SIG-M5 (cell line): ENCODE measurements around the gene RFX2.
"Not testable (repeated sequence)": the region's sequence is repeated elsewhere in the genome, so short reads cannot be mapped to it uniquely, and the experiment has no call there.

ENCODE experiments used
- DNase-seq: peaks from one replicate; lab custom pipeline; 2025; lab: John Stamatoyannopoulos, UW

Gene RFX2

GRCh38 chr19:6074709-6075403, 35.4 kb downstream of the RFX2 start:
- DNase-seq = no peak

- DNase-seq = no peak
Observed at GRCh38 chr19:6073858-6074708, 36.2 kb downstream of the RFX2 start.

GRCh38 chr19:6073233-6073632, 37.1 kb downstream of the RFX2 start:
- DNase-seq = not testable (repeated sequence)

- DNase-seq = no peak
Observed at GRCh38 chr19:6071875-6072274, 38.4 kb downstream of the RFX2 start.

- no peak for DNase-seq
Observed at GRCh38 chr19:6070720-6071485, 39.4 kb downstream of the RFX2 start.

GRCh38 chr19:6070207-6070681, 40.1 kb downstream of the RFX2 start:
- DNase-seq = no peak

GRCh38 chr19:6069268-6069791, 41.0 kb downstream of the RFX2 start:
- DNase-seq = no peak

GRCh38 chr19:6068711-6069110, 41.6 kb downstream of the RFX2 start:
- no peak for DNase-seq

GRCh38 chr19:6067975-6068374, 42.3 kb downstream of the RFX2 start:
- DNase-seq = no peak

GRCh38 chr19:6066661-6067646, 43.3 kb downstream of the RFX2 start:
- DNase-seq = no peak

- DNase-seq = peak; percentile 68
Observed at GRCh38 chr19:6065685-6066374, 44.5 kb downstream of the RFX2 start.

- no peak for DNase-seq
Observed at GRCh38 chr19:6064336-6065073, 45.8 kb downstream of the RFX2 start.

- DNase-seq = no peak
Observed at GRCh38 chr19:6063576-6064335, 46.5 kb downstream of the RFX2 start.

GRCh38 chr19:6062961-6063575, 47.2 kb downstream of the RFX2 start:
- DNase-seq = no peak

- DNase-seq = no peak
Observed at GRCh38 chr19:6062274-6062673, 48.0 kb downstream of the RFX2 start.

GRCh38 chr19:6061376-6062130, 48.7 kb downstream of the RFX2 start:
- no peak for DNase-seq

- no peak for DNase-seq
Observed at GRCh38 chr19:6060600-6061375, 49.5 kb downstream of the RFX2 start.
